SIG-M5 treated with dmso at 0.1 percent for 504 hours (cell line): ENCODE results near the gene MTO1.
"Not testable (repeated sequence)": the region's sequence is repeated elsewhere in the genome, so short reads cannot be mapped to it uniquely, and the experiment has no call there.

Experiments
- DNase-seq: peaks from one replicate; lab custom pipeline; 2025; ENCODE audit not compliant: unreplicated experiment; lab: John Stamatoyannopoulos, UW

The MTO1 gene

DNA sequence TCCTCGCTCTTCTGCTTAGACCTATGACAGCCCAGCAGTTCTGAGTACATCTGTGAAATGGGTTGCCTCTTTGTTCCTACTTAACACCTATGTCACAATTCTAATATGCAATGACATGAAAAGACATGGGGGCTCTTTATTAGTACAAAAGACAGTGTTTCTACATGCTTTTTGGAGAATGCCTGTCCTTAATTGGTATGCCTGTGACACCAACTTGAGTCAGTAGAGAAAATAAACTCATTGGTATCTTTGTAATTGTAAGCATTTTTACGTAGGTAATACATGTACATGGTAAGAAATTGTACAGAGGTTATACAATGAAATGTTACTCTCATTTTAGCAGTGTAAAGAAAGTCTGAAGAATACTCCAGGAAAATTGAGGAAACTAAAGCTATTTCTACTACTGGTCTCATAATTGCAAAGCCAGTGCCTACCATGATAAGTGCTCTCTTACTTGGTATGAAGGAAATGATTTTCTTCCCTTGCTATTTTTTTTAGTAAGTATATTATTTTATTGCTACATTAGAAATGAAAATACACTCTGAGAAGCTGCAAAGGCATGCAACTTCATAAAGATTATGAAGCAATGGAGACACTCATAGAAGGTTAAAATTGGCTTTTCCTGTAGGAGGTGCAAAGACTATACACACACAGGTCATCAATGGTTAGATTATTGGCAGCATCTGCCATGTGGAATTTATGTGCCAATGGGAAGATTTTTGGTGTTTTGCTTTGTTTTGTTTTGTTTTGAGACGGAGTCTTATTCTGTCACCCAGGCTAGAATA is 64.2 kb downstream of the MTO1 start:
- no peak for DNase-seq

GRCh38 chr6:73528897-73529296 is 67.4 kb downstream of the MTO1 start:
- no peak for DNase-seq

GRCh38 chr6:73532293-73532692 is 70.8 kb downstream of the MTO1 start:
- DNase-seq, result no peak

DNA sequence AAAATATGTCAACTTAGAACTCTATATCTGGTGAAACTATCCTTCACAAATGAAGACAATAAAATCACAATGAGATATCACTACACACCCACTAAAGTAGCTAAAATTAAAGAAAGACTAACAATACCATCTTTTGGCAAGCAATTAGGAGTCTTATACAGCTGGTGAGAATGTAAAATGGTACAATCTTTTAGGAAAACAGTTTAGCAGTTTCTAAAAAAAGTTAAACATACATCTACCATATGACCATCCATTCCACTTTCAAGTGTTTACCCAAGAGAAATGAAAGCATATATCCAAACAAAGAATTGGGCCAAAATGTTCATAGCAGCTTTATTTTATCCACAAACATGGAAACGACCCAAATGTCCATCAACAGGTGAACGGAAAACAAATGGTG is 73.1 kb downstream of the MTO1 start:
- no peak for DNase-seq

DNA sequence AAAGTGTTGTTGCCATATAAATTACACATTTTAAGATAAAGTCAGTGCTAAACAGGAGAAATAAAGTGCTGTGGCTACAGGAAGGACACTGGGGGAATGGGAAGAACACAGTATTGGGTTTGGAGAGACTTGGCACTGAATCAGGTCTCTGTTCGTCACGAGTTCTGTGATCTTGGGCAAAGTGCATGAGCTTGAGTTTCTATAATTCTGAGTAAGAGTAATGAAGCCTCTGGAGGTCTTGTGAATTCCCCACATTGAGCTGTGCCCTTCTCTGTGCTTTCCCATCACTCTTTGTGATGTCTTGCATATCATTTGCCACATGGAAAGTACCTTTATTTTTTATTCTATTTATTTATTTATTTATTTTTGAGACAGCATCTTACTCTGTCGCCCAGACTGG is 76.1 kb downstream of the MTO1 start:
- DNase-seq, result no peak

GRCh38 chr6:73538116-73538779 is 76.7 kb downstream of the MTO1 start:
- no peak for DNase-seq

GRCh38 chr6:73542481-73542880 is 80.9 kb downstream of the MTO1 start:
- not testable (repeated sequence) for DNase-seq

- DNase-seq, result no peak
These were observed 81.4 kb downstream of the MTO1 start for GRCh38 chr6:73542891-73543290.

- DNase-seq, result no peak
These were observed 85.5 kb downstream of the MTO1 start for GRCh38 chr6:73547036-73547435.

DNA sequence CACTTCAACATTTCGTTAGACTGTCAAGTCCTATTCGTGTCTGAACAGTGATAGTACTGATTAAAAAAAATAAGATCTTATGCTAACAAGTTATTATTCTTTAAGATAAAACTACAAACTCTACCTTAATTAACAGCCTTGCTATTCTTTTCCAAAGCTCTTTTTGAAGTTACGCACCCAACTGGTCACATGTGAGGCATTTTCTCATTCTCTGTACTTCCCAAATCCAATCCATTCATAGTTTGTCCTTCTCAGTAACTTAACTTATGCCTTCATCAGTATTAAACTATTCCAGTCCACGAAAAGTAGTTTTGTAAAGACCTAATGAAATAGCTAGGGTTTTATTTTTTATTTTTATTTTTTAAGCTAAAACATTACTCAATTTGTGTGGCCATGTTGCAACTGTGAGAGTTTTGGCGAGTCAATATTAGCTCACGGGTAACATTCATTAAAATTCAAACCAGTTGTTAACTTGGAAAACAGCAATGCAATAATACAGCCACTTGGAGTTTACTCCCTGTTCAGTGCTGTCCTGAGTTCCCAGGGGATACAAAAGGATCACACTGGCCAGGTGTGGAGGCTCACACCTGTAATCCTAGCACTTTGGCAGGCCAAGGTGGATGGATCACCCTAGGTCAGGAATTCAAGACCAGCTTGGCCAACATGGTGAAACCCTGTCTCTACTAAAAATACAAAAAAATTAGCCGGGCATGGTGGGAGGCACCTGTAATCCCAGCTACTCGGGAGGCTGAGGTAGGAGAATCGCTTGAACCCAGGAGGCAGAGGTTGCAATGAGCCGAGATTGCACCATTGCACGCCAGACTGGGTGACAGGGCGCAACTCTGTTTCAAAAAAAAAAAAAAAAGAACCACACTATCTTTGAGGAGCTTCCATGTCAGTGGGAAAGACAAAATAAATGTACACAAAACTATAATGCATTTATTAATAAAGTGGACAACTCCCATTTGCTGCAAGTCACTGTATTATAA is 87.2 kb downstream of the MTO1 start:
- no peak for DNase-seq

DNA sequence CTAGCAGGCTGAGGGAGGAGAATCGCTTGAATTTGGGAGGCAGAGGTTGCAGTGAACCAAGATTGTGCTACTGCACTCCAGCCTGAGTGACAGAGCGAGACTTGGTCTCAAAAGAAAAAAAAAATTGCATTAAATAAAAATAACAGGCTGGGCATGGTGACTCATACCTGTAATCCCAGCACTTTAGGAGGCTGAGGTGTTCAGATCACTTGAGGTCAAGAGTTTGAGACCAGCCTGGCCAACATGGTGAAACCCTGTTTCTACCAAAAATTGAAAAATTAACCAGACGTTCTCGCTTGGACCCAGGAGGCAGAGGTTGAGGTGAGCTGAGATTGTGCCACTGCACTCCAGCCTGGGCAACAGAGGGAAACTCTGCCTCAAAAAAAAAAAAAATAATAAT is 89.6 kb downstream of the MTO1 start:
- not testable (repeated sequence) for DNase-seq

GRCh38 chr6:73555380-73555949 is 93.9 kb downstream of the MTO1 start:
- not testable (repeated sequence) for DNase-seq

DNA sequence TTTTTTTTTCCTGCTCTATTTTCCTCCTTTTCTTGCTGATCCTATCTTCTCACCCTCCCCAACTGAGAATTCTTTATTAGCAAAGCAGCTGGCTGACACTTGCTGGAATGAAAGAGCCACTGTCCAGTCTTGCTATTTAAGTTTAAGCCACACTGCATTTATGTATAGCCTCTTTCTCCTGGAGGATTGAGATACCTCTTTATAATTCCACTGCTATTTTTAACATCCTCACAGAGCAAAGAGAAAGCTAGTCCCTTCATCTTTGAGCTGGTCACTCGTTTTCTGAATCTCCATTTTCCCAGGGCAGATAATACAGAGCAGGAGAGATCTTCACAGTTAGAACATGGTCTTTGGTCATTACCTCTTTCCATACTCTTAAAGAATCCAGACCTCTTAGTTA is 95.3 kb downstream of the MTO1 start:
- no peak for DNase-seq
